A549 (cell line): ENCODE measurements around the gene TNS1.

ENCODE experiments used
- CTCF ChIP-seq: fragments of >200 bp; sonication (Bioruptor Twin); formaldehyde crosslinking; IDR thresholded peaks from 3 replicates; pipeline ENCODE4 v1.5.1; 2016
- ESRRA ChIP-seq: fragments of 150-350 bp; IDR thresholded peaks from 2 replicates; pipeline ENCODE4 v1.6.1; 2014; ENCODE audit warnings: mild to moderate bottlenecking, low read length, borderline replicate concordance
- FOSB ChIP-seq: fragments of 250-450 bp; sonication (Bioruptor Pico); IDR thresholded peaks from 2 replicates; pipeline ENCODE4 v1.5.0; 2020; ENCODE audit warnings: mild to moderate bottlenecking, moderate library complexity
- POLR2A ChIP-seq: IDR thresholded peaks from 2 replicates; pipeline ENCODE4 v1.6.1; 2012; ENCODE audit warnings: mild to moderate bottlenecking, low read length
- RCOR1 ChIP-seq: fragments of 150-350 bp; IDR thresholded peaks from 2 replicates; pipeline ENCODE4 v1.6.1; 2014; ENCODE audit warnings: antibody characterized with exemption, low read length, low read depth
- RFX5 ChIP-seq: fragments of 450-650 bp; IDR thresholded peaks from 2 replicates; pipeline ENCODE4 v1.7.1; 2014; ENCODE audit warnings: antibody characterized with exemption, mild to moderate bottlenecking, moderate library complexity

- TF ChIP-seq CTCF: no peak
- TF ChIP-seq ESRRA: no peak
- TF ChIP-seq FOSB (CRISPR knock-in tag): no peak
- TF ChIP-seq RCOR1: no peak
- TF ChIP-seq POLR2A: no peak
- no peak for TF ChIP-seq RFX5
Observed at GRCh38 chr2:217944923-217945322, 57.9 kb downstream of the TNS1 start.
